GM18873 (cell line): Measurements from ENCODE around the gene ZNF613.

Experiments used
- ATAC-seq: cut with Tn5 transposase; IDR thresholded peaks from one replicate; pipeline ENCODE4 v1.9.1; 2021; ENCODE audit warnings: mild to moderate bottlenecking, moderate library complexity, moderate number of reproducible peaks; ENCODE audit not compliant: unreplicated experiment, low FRiP score

The ZNF613 gene

DNA sequence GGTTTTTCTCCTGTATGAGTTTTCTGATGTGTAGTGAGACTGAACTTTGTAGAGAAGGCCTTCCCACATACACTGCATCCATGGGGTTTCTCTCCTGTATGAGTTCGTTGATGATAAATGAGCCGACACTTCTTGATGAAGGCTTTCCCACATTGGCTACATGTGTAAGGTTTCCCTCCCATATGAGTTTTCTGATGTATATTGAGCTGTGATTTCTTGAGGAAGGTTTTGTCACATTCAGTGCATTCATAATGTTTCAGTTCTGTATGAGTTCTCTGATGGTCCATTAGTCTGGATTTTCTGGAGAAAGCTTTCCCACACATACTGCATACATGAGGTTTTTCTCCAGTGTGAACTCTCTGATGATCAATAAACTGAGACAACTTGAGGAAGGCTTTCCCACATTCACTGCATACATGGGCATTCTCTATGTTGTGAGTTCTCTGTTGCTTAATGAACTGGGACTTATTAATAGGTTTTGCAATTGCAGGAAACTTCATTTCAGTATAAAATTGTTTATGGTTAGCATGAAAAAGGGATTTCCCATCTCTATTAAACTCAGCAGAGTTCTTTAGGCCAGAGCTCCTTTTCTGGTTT lies 66.9 kb downstream of the ZNF613 start:
- ATAC-seq: no peak
